GM23338 (cell line): ENCODE measurements around the gene ANKRD40CL. TPM values are rescaled to one million over a fixed set of nuclear protein-coding genes. Genes with fewer than 3 reads are reported as not detected.

ENCODE experiments used
- ATAC-seq: fragments of 200-7000 bp; cut with Tn5 transposase; 3 replicates; pipeline ENCODE4 v1.9.1; 2020
- DNase-seq: peaks from one replicate; pipeline ENCODE4 v3.0.0-alpha.2; 2015; ENCODE audit warnings: low spot score
- H2AFZ ChIP-seq: fragments of 200-600 bp; sonication (generic); 2 replicates; pipeline ENCODE4 v1.8.0; 2016; ENCODE audit warnings: antibody characterized with exemption, mild to moderate bottlenecking, moderate library complexity
- H3F3A ChIP-seq: fragments of 200-600 bp; sonication (generic); replicated peaks from 2 replicates; pipeline ENCODE4 v1.8.0; 2017; ENCODE audit warnings: antibody characterized with exemption, mixed run types, low read depth
- H3K27ac ChIP-seq: fragments of 200-600 bp; sonication (generic); 2 replicates; pipeline ENCODE4 v1.6.1; 2016; ENCODE audit warnings: low read depth
- H3K27me3 ChIP-seq: fragments of 200-600 bp; sonication (generic); 2 replicates; pipeline ENCODE4 v1.8.0; 2016; ENCODE audit warnings: mild to moderate bottlenecking, mixed run types, moderate library complexity; ENCODE audit not compliant: insufficient read depth
- H3K36me3 ChIP-seq: fragments of 200-600 bp; sonication (generic); 2 replicates; pipeline ENCODE4 v1.8.0; 2016; ENCODE audit warnings: mild to moderate bottlenecking; ENCODE audit not compliant: insufficient read depth
- H3K4me1 ChIP-seq: fragments of 200-600 bp; sonication (generic); 2 replicates; pipeline ENCODE4 v1.8.0; 2016; ENCODE audit warnings: mild to moderate bottlenecking, moderate library complexity; ENCODE audit not compliant: insufficient read depth
- H3K4me2 ChIP-seq: fragments of 200-600 bp; sonication (generic); 2 replicates; pipeline ENCODE4 v1.7.1; 2017; ENCODE audit warnings: mixed run types
- H3K4me3 ChIP-seq: fragments of 200-600 bp; sonication (generic); 2 replicates; pipeline ENCODE4 v1.6.1; 2016; ENCODE audit warnings: mixed run types
- H3K79me2 ChIP-seq: fragments of 200-600 bp; sonication (generic); replicated peaks from 2 replicates; pipeline ENCODE4 v1.8.0; 2017; ENCODE audit warnings: mild to moderate bottlenecking; ENCODE audit not compliant: insufficient read depth
- H3K9me2 ChIP-seq: fragments of 200-600 bp; sonication (generic); 2 replicates; pipeline ENCODE4 v1.8.0; 2017; ENCODE audit not compliant: insufficient read depth
- H4K20me1 ChIP-seq: fragments of 200-600 bp; sonication (generic); replicated peaks from 2 replicates; pipeline ENCODE4 v1.8.0; 2017; ENCODE audit warnings: mild to moderate bottlenecking; ENCODE audit not compliant: insufficient read depth
- H3K27ac Mint-ChIP-seq: 2 replicates; pipeline ENCODE4 v1.8.0; 2020; ENCODE audit warnings: inconsistent platforms, mild to moderate bottlenecking, moderate library complexity, mixed read lengths
- H3K27me3 Mint-ChIP-seq: 3 replicates; pipeline ENCODE4 v1.8.0; 2022; ENCODE audit warnings: low read depth, mild to moderate bottlenecking, moderate library complexity, mixed read lengths, inconsistent platforms; ENCODE audit not compliant: insufficient read depth, poor library complexity
- H3K36me3 Mint-ChIP-seq: 3 replicates; pipeline ENCODE4 v1.8.0; 2021; ENCODE audit warnings: low read depth, mild to moderate bottlenecking, inconsistent platforms, moderate library complexity, mixed read lengths
- H3K4me1 Mint-ChIP-seq: 3 replicates; pipeline ENCODE4 v1.8.0; 2020; ENCODE audit warnings: mild to moderate bottlenecking, inconsistent platforms, mixed read lengths
- H3K4me3 Mint-ChIP-seq: 3 replicates; pipeline ENCODE4 v1.8.0; 2021; ENCODE audit warnings: moderate library complexity, mild to moderate bottlenecking, inconsistent platforms, mixed read lengths
- H3K9me3 Mint-ChIP-seq: 3 replicates; pipeline ENCODE4 v1.8.0; 2020; ENCODE audit warnings: moderate library complexity, mild to moderate bottlenecking, inconsistent platforms, mixed read lengths
- CREB1 ChIP-seq: fragments of 250-450 bp; sonication (Bioruptor Pico); IDR thresholded peaks from 2 replicates; pipeline ENCODE4 v1.5.0; 2020; ENCODE audit warnings: low read depth, mild to moderate bottlenecking, moderate library complexity
- CTCF ChIP-seq, 2 experiments: fragments of 200-600 bp in 1 of 2; sonication (generic) in 1 of 2; conservative IDR thresholded peaks; 2 replicates each; pipeline versions ENCODE4 v1.5.1 to v1.6.1; 2016 to 2017; ENCODE audit warnings: antibody characterized with exemption in 2 of 2, low read depth in 2 of 2, mild to moderate bottlenecking in 2 of 2, moderate library complexity in 1 of 2
- ETS1 ChIP-seq: IDR thresholded peaks from 2 replicates; pipeline ENCODE4 v1.6.1; 2016; ENCODE audit warnings: antibody characterized with exemption
- EZH2 ChIP-seq: fragments of 200-600 bp; sonication (generic); IDR thresholded peaks from one replicate; pipeline ENCODE4 v1.8.0; 2017; ENCODE audit warnings: antibody characterized with exemption, mild to moderate bottlenecking, low read depth; ENCODE audit not compliant: unreplicated experiment
- EZH2phosphoT487 ChIP-seq: fragments of 200-600 bp; sonication (generic); IDR thresholded peaks from one replicate; pipeline ENCODE4 v1.8.1; 2018; ENCODE audit warnings: antibody characterized with exemption; ENCODE audit not compliant: unreplicated experiment
- JUNB ChIP-seq: IDR thresholded peaks from one replicate; pipeline ENCODE4 v1.6.1; 2016; ENCODE audit warnings: antibody characterized with exemption; ENCODE audit not compliant: unreplicated experiment
- NANOG ChIP-seq: IDR thresholded peaks from 2 replicates; pipeline ENCODE4 v1.6.1; 2016; ENCODE audit warnings: antibody characterized with exemption, borderline replicate concordance
- POLR2AphosphoS5 ChIP-seq: IDR thresholded peaks from 2 replicates; pipeline ENCODE4 v1.6.1; 2016; ENCODE audit warnings: antibody characterized with exemption, low read depth
- REST ChIP-seq: IDR thresholded peaks from one replicate; pipeline ENCODE4 v1.6.1; 2018; ENCODE audit warnings: antibody characterized with exemption; ENCODE audit not compliant: unreplicated experiment
- STAT1 ChIP-seq: IDR thresholded peaks from one replicate; pipeline ENCODE4 v1.6.1; 2016; ENCODE audit warnings: antibody characterized with exemption; ENCODE audit not compliant: unreplicated experiment
- ZNF114 ChIP-seq: fragments of 250-450 bp; sonication (Bioruptor Pico); IDR thresholded peaks from 2 replicates; pipeline ENCODE4 v1.5.0; 2020; ENCODE audit warnings: mild to moderate bottlenecking, moderate library complexity
- ZNF331 ChIP-seq: fragments of 250-450 bp; sonication (Bioruptor Pico); IDR thresholded peaks from 2 replicates; pipeline ENCODE4 v1.5.0; 2020; ENCODE audit warnings: low read depth, mild to moderate bottlenecking, moderate library complexity
- ZNF462 ChIP-seq: fragments of 250-450 bp; sonication (Bioruptor Pico); IDR thresholded peaks from 2 replicates; pipeline ENCODE4 v1.5.0; 2020; ENCODE audit warnings: mild to moderate bottlenecking, moderate library complexity
- polyA plus RNA-seq: library from polyadenylated mRNA; unstranded; fragments of >200 nt; fragmentation: Nextera tagmentation; extraction: Ambion mirVana; gene quantifications from 2 replicates; pipeline ENCODE4 v1.2.1, GENCODE V29; 2016
- total RNA-seq: library from RNA; depleted of rRNA; stranded (reverse); fragments of >200 nt; shearing (Covaris generic); gene quantifications from 2 replicates; pipeline ENCODE4 v1.2.3, GENCODE V29; 2014

Gene ANKRD40CL
- total and polyA plus RNA-seq, 2 experiments from 2014 or later: not detected

- ATAC-seq (peak; percentile 94), DNase-seq (peak; percentile 95)
- H4K20me1 ChIP-seq: peaks cover 30% of the 10 kb centered on the region
- H3K27ac Mint-ChIP-seq: peak within 1 kb of the TSS; percentile 100
- peaks cover 21% of the 10 kb centered on the region for H3K4me1 ChIP-seq
- 0 out of 2 replicates have a peak, but pooled peaks cover 6% of the 10 kb centered on the region for H3F3A ChIP-seq
- H3K36me3 ChIP-seq: no peaks in the 10 kb centered on the region
- peaks cover 3% of the 10 kb centered on the region; the same call in 1 of the 3 replicates for H3K9me3 Mint-ChIP-seq
- H3K27me3 Mint-ChIP-seq: peaks cover 7% of the 10 kb centered on the region
- H3K9me2 ChIP-seq: no peaks in the 10 kb centered on the region
- peaks cover 49% of the 10 kb centered on the region for H3K79me2 ChIP-seq
- H3K4me1 Mint-ChIP-seq: peaks cover 17% of the 10 kb centered on the region; the same call in 2 of the 3 replicates
- H3K4me3 ChIP-seq: peak within 1 kb of the TSS; percentile 68
- H2AFZ ChIP-seq: peak within 1 kb of the TSS; percentile 99; the same call in 1 of the 2 replicates
- no peaks in the 10 kb centered on the region for H3K27me3 ChIP-seq
- peak within 1 kb of the TSS; percentile 100 for H3K27ac ChIP-seq
- peak within 1 kb of the TSS; percentile 99 for H3K4me3 Mint-ChIP-seq
- H3K36me3 Mint-ChIP-seq: no peaks in the 10 kb centered on the region; the same call in 2 of the 3 replicates
- H3K4me2 ChIP-seq: peak within 1 kb of the TSS; percentile 89
- TF ChIP-seq ETS1 (peak; percentile 60), EZH2 (no peak), POLR2AphosphoS5 (peak; percentile 98), STAT1 (no peak), ZNF462 (CRISPR knock-in tag) (no peak), CTCF (conservative IDR thresholded peaks at IDR 0.05; ENCODE audit: low read depth in 2 of 2) (no peak), REST (no peak), EZH2phosphoT487 (no peak), ZNF114 (no peak), NANOG (no peak), CREB1 (CRISPR knock-in tag) (0 out of 2 replicates have a peak, but pooled peaks have one; percentile 2), ZNF331 (CRISPR knock-in tag) (no peak), JUNB (no peak)
These were observed 48.0 kb downstream of the ANKRD40CL start, which contains the start of gene LUC7L3 for GRCh38 chr17:50719144-50719923. Gene LUC7L3 (plus strand): TSS chr17:50719603. CDS start chr17:50719733, 130 bp downstream.
